HepG2 (cell line): ENCODE results near the gene RBM18. TPM values are rescaled to one million over a fixed set of nuclear protein-coding genes. Genes with fewer than 3 reads are reported as not detected.

Experiments
- ATAC-seq: fragments of 200-7000 bp; cut with Tn5 transposase; 3 replicates; pipeline ENCODE4 v1.9.1; 2020; ENCODE audit warnings: mild to moderate bottlenecking, moderate library complexity
- BruUV-seq: library from RNA; stranded (reverse); fragments of 400-500 nt; replicated peaks from 2 replicates; lab custom pipeline; 2021; lab: Mats Ljungman, UMichigan
- CTCF ChIA-PET: fragments of 300-600 bp; formaldehyde crosslinking; extraction: SDS; loops from one replicate; lab custom pipeline; 2021; ENCODE audit warnings: low total read pairs, inconsistent platforms, low intra/inter-chr PET ratio; lab: Yijun Ruan, JAX
- POLR2A ChIA-PET: fragments of 350-600 bp; sonication (Branson Sonifier 250); formaldehyde crosslinking; loops from one replicate; lab custom pipeline; 2020; ENCODE audit warnings: antibody characterized with exemption, inconsistent platforms; lab: Yijun Ruan, JAX
- DNase-seq: peaks from one replicate; pipeline ENCODE4 v3.0.0-alpha.2; 2015; ENCODE audit warnings: low spot score
- FAIRE-seq: peaks from 3 replicates; lab custom pipeline; 2011; peaks lifted over from hg19 to GRCh38; lab: Jason Lieb, UNC
- H2AFZ ChIP-seq: one replicate; pipeline ENCODE4 v1.6.1; 2011; ENCODE audit warnings: low read length, inconsistent platforms
- H3K27ac ChIP-seq: fragments of 300-600 bp; 3 replicates; pipeline ENCODE4 v1.8.0; 2011; ENCODE audit warnings: mixed run types, mild to moderate bottlenecking, mixed read lengths, low read length, inconsistent platforms; ENCODE audit not compliant: insufficient read depth; ENCODE audit errors: extremely low read length
- H3K27me3 ChIP-seq, 2 experiments: fragments of 200-600 bp in 1 of 2; 2 replicates in 1 of 2; 3 replicates in 1 of 2; pipeline versions ENCODE4 v1.6.0 to v1.8.0; 2011; ENCODE audit warnings: low read length in 2 of 2, mild to moderate bottlenecking in 2 of 2, moderate library complexity in 2 of 2, inconsistent platforms in 1 of 2; ENCODE audit not compliant: insufficient read depth in 2 of 2, control insufficient read depth in 1 of 2
- H3K36me3 ChIP-seq, 2 experiments: fragments of 200-600 bp in 1 of 2; replicated peaks in 1 of 2; 2 replicates in 1 of 2; 3 replicates in 1 of 2; pipeline versions ENCODE4 v1.5.1 to v1.8.0; 2011; ENCODE audit warnings: low read length in 2 of 2, inconsistent platforms in 1 of 2; ENCODE audit not compliant: insufficient read depth in 2 of 2, control insufficient read depth in 1 of 2
- H3K4me1 ChIP-seq: 2 replicates; pipeline ENCODE4 v1.5.1; 2012; ENCODE audit warnings: low read length, inconsistent platforms; ENCODE audit not compliant: insufficient read depth
- H3K4me2 ChIP-seq: 2 replicates; pipeline ENCODE4 v1.6.0; 2011; ENCODE audit warnings: low read depth, low read length, inconsistent platforms
- H3K4me3 ChIP-seq, 3 experiments: fragments of 200-600 bp in 1 of 3; sonication (generic), shearing (Covaris generic) in 1 of 3; replicated peaks in 1 of 3; 2 replicates each; pipeline ENCODE4 v1.5.1; 2011 to 2016; ENCODE audit warnings: low read length in 3 of 3, inconsistent platforms in 2 of 3, low read depth in 2 of 3, mild to moderate bottlenecking in 2 of 3, control low read depth in 1 of 3, mixed read lengths in 1 of 3; ENCODE audit not compliant: insufficient read depth in 1 of 3
- H3K79me2 ChIP-seq: one replicate; pipeline ENCODE4 v1.6.1; 2011; ENCODE audit warnings: low read length, inconsistent platforms; ENCODE audit not compliant: insufficient read depth
- H3K9ac ChIP-seq: 2 replicates; pipeline ENCODE4 v1.6.0; 2011; ENCODE audit warnings: mild to moderate bottlenecking, low read depth, low read length, inconsistent platforms; ENCODE audit not compliant: insufficient read depth
- H3K9me3 ChIP-seq: 2 replicates; pipeline ENCODE4 v1.5.1; 2012; ENCODE audit warnings: mild to moderate bottlenecking, low read length
- H4K20me1 ChIP-seq: 2 replicates; pipeline ENCODE4 v1.6.0; 2011; ENCODE audit warnings: inconsistent platforms, mild to moderate bottlenecking, low read length, moderate library complexity; ENCODE audit not compliant: insufficient read depth
- GPN1 ChIP-seq: sonication (generic); formaldehyde crosslinking; IDR thresholded peaks from 2 replicates; pipeline ENCODE4 v1.5.1; 2020; ENCODE audit warnings: missing genetic modification reagents, borderline replicate concordance
- PRDM10 ChIP-seq: sonication (generic); formaldehyde crosslinking; IDR thresholded peaks from 2 replicates; pipeline ENCODE4 v1.4.0; 2020; ENCODE audit warnings: low read depth, missing genetic modification reagents
- ZKSCAN5 ChIP-seq: sonication (generic); formaldehyde crosslinking; IDR thresholded peaks from 2 replicates; pipeline ENCODE4 v1.5.1; 2020; ENCODE audit warnings: mild to moderate bottlenecking, missing genetic modification reagents
- ZNF256 ChIP-seq: sonication (generic); formaldehyde crosslinking; conservative IDR thresholded peaks from 2 replicates; pipeline ENCODE4 v1.4.0; 2020; ENCODE audit warnings: missing genetic modification reagents
- ZNF781 ChIP-seq: sonication (generic); formaldehyde crosslinking; IDR thresholded peaks from 2 replicates; pipeline ENCODE4 v1.5.1; 2020; ENCODE audit warnings: borderline replicate concordance, mild to moderate bottlenecking, missing genetic modification reagents; ENCODE audit errors: not compliant biosample characterization
- WGBS: methylation state at CpG from one replicate; pipeline ENCODE4 v1.1.6; 2017; ENCODE audit warnings: low lambda C conversion rate; 5-methylcytosine and 5-hydroxymethylcytosine counted together
- in situ Hi-C: cut with HindIII; loops from 2 replicates; pipeline ENCODE4 v1.10.0; 2017; ENCODE audit warnings: low pct_unique_long_range_greater_than_20kb; ENCODE audit not compliant: extremely low pct_ligation_motif_present
- intact Hi-C: fragments of 100-400 bp; cut with micrococcal nuclease; formaldehyde crosslinking; loops from one replicate; pipeline ENCODE4 v1.10.0; 2022; ENCODE audit not compliant: unreplicated experiment
- polyA plus RNA-seq, 8 experiments: library from polyadenylated mRNA; depleted of rRNA in 3 of 8; stranded (reverse) in 7 of 8; unstranded in 1 of 8; fragments of >200 nt; fragmentation: Illumina TruSeq in 4 of 8; extraction: Trizol in 4 of 8; gene quantifications; 2 replicates each; pipeline versions ENCODE4 v1.2.1 to v1.2.3, GENCODE V29; 2011 to 2016; ENCODE audit warnings: low read depth in 4 of 8, missing spikeins in 1 of 8, mixed read lengths in 1 of 8; ENCODE audit not compliant: insufficient read depth in 1 of 8
- total RNA-seq, 5 experiments: library from RNA; depleted of rRNA; stranded (reverse); fragments of >200 nt; fragmentation: Illumina TruSeq; extraction: Trizol; gene quantifications; 2 replicates each; pipeline ENCODE4 v1.2.3, GENCODE V29; 2016; ENCODE audit warnings: low read depth in 1 of 5
- TF ChIP-seq, protein P1 (sequence below): IDR thresholded peaks from 2 replicates; pipeline ENCODE4 v1.6.1; 2016; ENCODE audit warnings: mild to moderate bottlenecking, missing biosample characterization, missing genetic modification reagents

The RBM18 gene
- total and polyA plus RNA-seq, 2 of the 13 experiments (the other 11 are each of a cell fraction or from before 2014, with no cell fraction given) = 12.6 to 16.6 TPM

GRCh38 chr9:122274055-122274454 is 9.4 kb upstream of the RBM18 start:
- no peaks in the 10 kb centered on the region for H3K27me3 ChIP-seq
- H3K79me2 ChIP-seq = peaks cover 10% of the 10 kb centered on the region
- in situ Hi-C loops (no loop called here), intact Hi-C loops (no loop called here)
- H3K4me3 ChIP-seq = no peak overlapping the region
- ChIA-PET POLR2A (no interaction called here), CTCF (no interaction called here)
- peaks cover 1 to 18% of the 10 kb centered on the region in 2 experiments; a peak in 4 of 5 replicates for H3K36me3 ChIP-seq
- no peak overlapping the region for H3K4me2 ChIP-seq
- ATAC-seq (no peak), DNase-seq (no peak), FAIRE-seq (no peak)
- H3K4me1 ChIP-seq = peaks cover 14% of the 10 kb centered on the region
- WGBS = 88% methylated on average over 2 of the region's 2 CpGs
- no TSS peak for BruUV-seq
- H3K9me3 ChIP-seq = peaks cover 4% of the 10 kb centered on the region; the same call in 1 of the 2 replicates
- H3K9ac ChIP-seq = no peak overlapping the region
- H2AFZ ChIP-seq = no peak overlapping the region
- TF ChIP-seq ZNF256 (CRISPR knock-in tag) (no peak), PRDM10 (CRISPR knock-in tag) (no peak), GPN1 (no peak), ZKSCAN5 (CRISPR knock-in tag) (no peak), ZNF781 (no peak)
- TF ChIP-seq, protein P1, sequence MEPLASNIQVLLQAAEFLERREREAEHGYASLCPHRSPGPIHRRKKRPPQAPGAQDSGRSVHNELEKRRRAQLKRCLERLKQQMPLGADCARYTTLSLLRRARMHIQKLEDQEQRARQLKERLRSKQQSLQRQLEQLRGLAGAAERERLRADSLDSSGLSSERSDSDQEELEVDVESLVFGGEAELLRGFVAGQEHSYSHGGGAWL (CRISPR knock-in tag) = no peak
- TF ChIP-seq, all 625 proteins: peak for 0
- H4K20me1 ChIP-seq = no peaks in the 10 kb centered on the region
- H3K27ac ChIP-seq = no peak overlapping the region
